SIG-M5 treated with dmso at 0.1 percent for 504 hours (cell line): Measurements from ENCODE around the gene KRT26.

Experiments
- DNase-seq: peaks from one replicate; lab custom pipeline; 2025; ENCODE audit not compliant: unreplicated experiment; lab: John Stamatoyannopoulos, UW

The KRT26 gene

GRCh38 chr17:40734018-40734417 is 38.0 kb downstream of the KRT26 start:
- DNase-seq: no peak

GRCh38 chr17:40730970-40731369 is 41.0 kb downstream of the KRT26 start:
- DNase-seq: no peak

GRCh38 chr17:40727447-40728231 is 44.4 kb downstream of the KRT26 start:
- DNase-seq: no peak

- DNase-seq: no peak
Observed at GRCh38 chr17:40726919-40727318, 45.1 kb downstream of the KRT26 start.

- DNase-seq: no peak
Observed at GRCh38 chr17:40724656-40725055, 47.3 kb downstream of the KRT26 start.

- DNase-seq: no peak
Observed at GRCh38 chr17:40722241-40722640, 49.8 kb downstream of the KRT26 start.

GRCh38 chr17:40720899-40721298 is 51.1 kb downstream of the KRT26 start:
- no peak for DNase-seq

- no peak for DNase-seq
Observed at GRCh38 chr17:40718930-40719329, 53.1 kb downstream of the KRT26 start.

- DNase-seq: no peak
Observed at GRCh38 chr17:40717776-40718175, 54.2 kb downstream of the KRT26 start.
